Tibial nerve (tissue), 4 donors: ENCODE measurements around the gene YIF1B.

Experiments used
- EP300 ChIP-seq, 2 donors: sonication (generic); formaldehyde crosslinking; IDR thresholded peaks; one replicate each; pipeline ENCODE4 v1.6.1; 2017; ENCODE audit warnings: antibody characterized with exemption in 2 of 2, mild to moderate bottlenecking in 1 of 2
- POLR2A ChIP-seq, 2 donors: fragments of 450-650 bp; IDR thresholded peaks; one replicate each; pipeline ENCODE4 v1.6.1; 2017; ENCODE audit warnings: antibody characterized with exemption in 2 of 2, mild to moderate bottlenecking in 2 of 2, moderate library complexity in 2 of 2
- TF ChIP-seq, protein P1 (sequence below), 5 experiments: fragments of 200-600 bp in 3 of 5; fragments of 450-650 bp in 2 of 5; sonication (generic) in 3 of 5; IDR thresholded peaks; one replicate each; pipeline ENCODE4 v1.5.1; 2016 to 2019; ENCODE audit warnings: antibody characterized with exemption in 5 of 5, mild to moderate bottlenecking in 3 of 5, moderate library complexity in 2 of 5

GRCh38 chr19:38268539-38268938, 47.2 kb downstream of the YIF1B start:
- TF ChIP-seq, protein P1, sequence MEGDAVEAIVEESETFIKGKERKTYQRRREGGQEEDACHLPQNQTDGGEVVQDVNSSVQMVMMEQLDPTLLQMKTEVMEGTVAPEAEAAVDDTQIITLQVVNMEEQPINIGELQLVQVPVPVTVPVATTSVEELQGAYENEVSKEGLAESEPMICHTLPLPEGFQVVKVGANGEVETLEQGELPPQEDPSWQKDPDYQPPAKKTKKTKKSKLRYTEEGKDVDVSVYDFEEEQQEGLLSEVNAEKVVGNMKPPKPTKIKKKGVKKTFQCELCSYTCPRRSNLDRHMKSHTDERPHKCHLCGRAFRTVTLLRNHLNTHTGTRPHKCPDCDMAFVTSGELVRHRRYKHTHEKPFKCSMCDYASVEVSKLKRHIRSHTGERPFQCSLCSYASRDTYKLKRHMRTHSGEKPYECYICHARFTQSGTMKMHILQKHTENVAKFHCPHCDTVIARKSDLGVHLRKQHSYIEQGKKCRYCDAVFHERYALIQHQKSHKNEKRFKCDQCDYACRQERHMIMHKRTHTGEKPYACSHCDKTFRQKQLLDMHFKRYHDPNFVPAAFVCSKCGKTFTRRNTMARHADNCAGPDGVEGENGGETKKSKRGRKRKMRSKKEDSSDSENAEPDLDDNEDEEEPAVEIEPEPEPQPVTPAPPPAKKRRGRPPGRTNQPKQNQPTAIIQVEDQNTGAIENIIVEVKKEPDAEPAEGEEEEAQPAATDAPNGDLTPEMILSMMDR (IDR thresholded peaks at IDR 0.05): no peak
- TF ChIP-seq EP300 (IDR thresholded peaks at IDR 0.05) (no peak), POLR2A (IDR thresholded peaks at IDR 0.05) (no peak)
